GM23338 (cell line): ENCODE data around the gene SYK.

ENCODE experiments used
- CTCF ChIP-seq, 2 experiments: fragments of 200-600 bp in 1 of 2; sonication (generic) in 1 of 2; conservative IDR thresholded peaks; 2 replicates each; pipeline versions ENCODE4 v1.5.1 to v1.6.1; 2016 to 2017; ENCODE audit warnings: antibody characterized with exemption in 2 of 2, low read depth in 2 of 2, mild to moderate bottlenecking in 2 of 2, moderate library complexity in 1 of 2
- EZH2 ChIP-seq: fragments of 200-600 bp; sonication (generic); IDR thresholded peaks from one replicate; pipeline ENCODE4 v1.8.0; 2017; ENCODE audit warnings: antibody characterized with exemption, mild to moderate bottlenecking, low read depth; ENCODE audit not compliant: unreplicated experiment
- JUNB ChIP-seq: IDR thresholded peaks from one replicate; pipeline ENCODE4 v1.6.1; 2016; ENCODE audit warnings: antibody characterized with exemption; ENCODE audit not compliant: unreplicated experiment
- TF ChIP-seq, protein P1 (sequence below): IDR thresholded peaks from one replicate; pipeline ENCODE4 v1.6.1; 2018; ENCODE audit warnings: antibody characterized with exemption; ENCODE audit not compliant: unreplicated experiment

- TF ChIP-seq CTCF (conservative IDR thresholded peaks at IDR 0.05; ENCODE audit: low read depth in 2 of 2) (no peak), JUNB (no peak), EZH2 (no peak)
- TF ChIP-seq, protein P1, sequence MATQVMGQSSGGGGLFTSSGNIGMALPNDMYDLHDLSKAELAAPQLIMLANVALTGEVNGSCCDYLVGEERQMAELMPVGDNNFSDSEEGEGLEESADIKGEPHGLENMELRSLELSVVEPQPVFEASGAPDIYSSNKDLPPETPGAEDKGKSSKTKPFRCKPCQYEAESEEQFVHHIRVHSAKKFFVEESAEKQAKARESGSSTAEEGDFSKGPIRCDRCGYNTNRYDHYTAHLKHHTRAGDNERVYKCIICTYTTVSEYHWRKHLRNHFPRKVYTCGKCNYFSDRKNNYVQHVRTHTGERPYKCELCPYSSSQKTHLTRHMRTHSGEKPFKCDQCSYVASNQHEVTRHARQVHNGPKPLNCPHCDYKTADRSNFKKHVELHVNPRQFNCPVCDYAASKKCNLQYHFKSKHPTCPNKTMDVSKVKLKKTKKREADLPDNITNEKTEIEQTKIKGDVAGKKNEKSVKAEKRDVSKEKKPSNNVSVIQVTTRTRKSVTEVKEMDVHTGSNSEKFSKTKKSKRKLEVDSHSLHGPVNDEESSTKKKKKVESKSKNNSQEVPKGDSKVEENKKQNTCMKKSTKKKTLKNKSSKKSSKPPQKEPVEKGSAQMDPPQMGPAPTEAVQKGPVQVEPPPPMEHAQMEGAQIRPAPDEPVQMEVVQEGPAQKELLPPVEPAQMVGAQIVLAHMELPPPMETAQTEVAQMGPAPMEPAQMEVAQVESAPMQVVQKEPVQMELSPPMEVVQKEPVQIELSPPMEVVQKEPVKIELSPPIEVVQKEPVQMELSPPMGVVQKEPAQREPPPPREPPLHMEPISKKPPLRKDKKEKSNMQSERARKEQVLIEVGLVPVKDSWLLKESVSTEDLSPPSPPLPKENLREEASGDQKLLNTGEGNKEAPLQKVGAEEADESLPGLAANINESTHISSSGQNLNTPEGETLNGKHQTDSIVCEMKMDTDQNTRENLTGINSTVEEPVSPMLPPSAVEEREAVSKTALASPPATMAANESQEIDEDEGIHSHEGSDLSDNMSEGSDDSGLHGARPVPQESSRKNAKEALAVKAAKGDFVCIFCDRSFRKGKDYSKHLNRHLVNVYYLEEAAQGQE, result no peak
Observed at GRCh38 chr9:90813523-90813922, 11.9 kb downstream of the SYK start.
